SK-N-SH (cell line): ENCODE results near the gene ZNF136.

Experiments used
- CHD2 ChIP-seq: fragments of 150-350 bp; IDR thresholded peaks from 2 replicates; pipeline ENCODE4 v1.6.1; 2018; ENCODE audit warnings: low read length; ENCODE audit not compliant: partially characterized antibody
- CTCF ChIP-seq: fragments of 200-600 bp; sonication (generic); IDR thresholded peaks from 2 replicates; pipeline ENCODE4 v1.6.1; 2017; ENCODE audit warnings: antibody characterized with exemption, mild to moderate bottlenecking, moderate library complexity
- EP300 ChIP-seq, 2 experiments: IDR thresholded peaks; 2 replicates each; pipeline versions ENCODE4 v1.4.0 to v1.6.1; 2012; ENCODE audit warnings: borderline replicate concordance in 1 of 2, low read depth in 1 of 2, low read length in 1 of 2
- EZH2phosphoT487 ChIP-seq: fragments of 200-600 bp; sonication (generic); IDR thresholded peaks from 2 replicates; pipeline ENCODE4 v1.6.1; 2017; ENCODE audit warnings: low read depth, mixed run types, mild to moderate bottlenecking, antibody characterized with exemption, moderate library complexity, borderline replicate concordance
- JUND ChIP-seq: IDR thresholded peaks from 2 replicates; pipeline ENCODE4 v1.4.0; 2012
- RAD21 ChIP-seq: IDR thresholded peaks from 2 replicates; pipeline ENCODE4 v1.6.1; 2012; ENCODE audit warnings: mild to moderate bottlenecking, low read length
- RFX5 ChIP-seq: IDR thresholded peaks from 2 replicates; pipeline ENCODE4 v1.6.1; 2012; ENCODE audit warnings: mild to moderate bottlenecking, improper control_type of control experiment, low read length
- SIN3A ChIP-seq: IDR thresholded peaks from 2 replicates; pipeline ENCODE4 v1.6.1; 2012; ENCODE audit warnings: low read depth, mild to moderate bottlenecking, low read length, moderate library complexity, borderline replicate concordance
- TAF1 ChIP-seq: IDR thresholded peaks from 2 replicates; pipeline ENCODE4 v1.6.1; 2012; ENCODE audit warnings: low read depth, mild to moderate bottlenecking, low read length, moderate library complexity, borderline replicate concordance
- TEAD4 ChIP-seq: IDR thresholded peaks from 2 replicates; pipeline ENCODE4 v1.4.0; 2012; ENCODE audit warnings: mild to moderate bottlenecking, borderline replicate concordance; ENCODE audit not compliant: insufficient read depth
- USF1 ChIP-seq: IDR thresholded peaks from 2 replicates; pipeline ENCODE4 v1.4.0; 2012; ENCODE audit warnings: low read depth, borderline replicate concordance
- USF2 ChIP-seq: fragments of 150-350 bp; IDR thresholded peaks from 2 replicates; pipeline ENCODE4 v1.6.1; 2017; ENCODE audit warnings: antibody characterized with exemption, low read length, low read depth, borderline replicate concordance

GRCh38 chr19:12199757-12200419 lies 37.0 kb downstream of the ZNF136 start:
- TF ChIP-seq EZH2phosphoT487 (no peak), CTCF (no peak), USF2 (no peak), JUND (no peak), TEAD4 (no peak), TAF1 (no peak), RAD21 (no peak), EP300 (IDR thresholded peaks at IDR 0.05; ENCODE audit: borderline replicate concordance in 1 of 2, low read depth in 1 of 2, low read length in 1 of 2) (no peak), USF1 (no peak), CHD2 (no peak), SIN3A (no peak), RFX5 (no peak)
